IMR-90 (cell line): ENCODE results near the gene TSPAN4. TPM values are rescaled to one million over a fixed set of nuclear protein-coding genes. Genes with fewer than 3 reads are reported as not detected.

Source experiments
- ATAC-seq: fragments of 200-7000 bp; cut with Tn5 transposase; 2 replicates; pipeline ENCODE4 v1.9.1; 2020; ENCODE audit warnings: low read depth, mild to moderate bottlenecking, moderate library complexity
- BruUV-seq: library from RNA; stranded (reverse); fragments of 400-500 nt; replicated peaks from 2 replicates; lab custom pipeline; 2021; lab: Mats Ljungman, UMichigan
- CTCF ChIA-PET: fragments of 300-600 bp; formaldehyde crosslinking; extraction: SDS; loops from one replicate; lab custom pipeline; 2021; ENCODE audit warnings: antibody characterized with exemption; lab: Yijun Ruan, JAX
- POLR2A ChIA-PET: fragments of 300-600 bp; sonication (Branson Sonifier 250); formaldehyde crosslinking; loops from one replicate; lab custom pipeline; 2022; ENCODE audit warnings: antibody characterized with exemption; ENCODE audit not compliant: unreplicated experiment; lab: Charles Lee
- DNase-seq: peaks from one replicate; pipeline ENCODE4 v3.0.0; 2013
- H2AFZ ChIP-seq: replicated peaks from 2 replicates; pipeline ENCODE3; 2013; ENCODE audit warnings: low read length, mild to moderate bottlenecking; ENCODE audit not compliant: poor library complexity
- H2AK5ac ChIP-seq: 2 replicates; pipeline ENCODE4 v1.6.1; 2013; ENCODE audit warnings: low read depth, low read length, inconsistent platforms
- H2AK9ac ChIP-seq: replicated peaks from 2 replicates; pipeline ENCODE3; 2013; ENCODE audit warnings: mild to moderate bottlenecking, low read depth, low read length, moderate library complexity; ENCODE audit not compliant: poor library complexity
- H2BK120ac ChIP-seq: 2 replicates; pipeline ENCODE4 v1.6.1; 2013; ENCODE audit warnings: low read depth, low read length, inconsistent platforms
- H2BK15ac ChIP-seq: 3 replicates; pipeline ENCODE4 v1.6.1; 2013; ENCODE audit warnings: low read depth, low read length, inconsistent platforms
- H2BK20ac ChIP-seq: 2 replicates; pipeline ENCODE4 v1.6.1; 2013; ENCODE audit warnings: low read depth, mild to moderate bottlenecking, inconsistent platforms, low read length, moderate library complexity
- H2BK5ac ChIP-seq: 2 replicates; pipeline ENCODE4 v1.6.1; 2013; ENCODE audit warnings: mild to moderate bottlenecking, low read depth, low read length, inconsistent platforms; ENCODE audit not compliant: poor library complexity, severe bottlenecking
- H3K14ac ChIP-seq: replicated peaks from 2 replicates; pipeline ENCODE4 v1.6.1; 2013; ENCODE audit warnings: low read depth, low read length, inconsistent platforms
- H3K18ac ChIP-seq: 2 replicates; pipeline ENCODE4 v1.6.1; 2013; ENCODE audit warnings: low read depth, low read length, control low read depth
- H3K23ac ChIP-seq: 2 replicates; pipeline ENCODE4 v1.6.1; 2013; ENCODE audit warnings: low read depth, low read length, inconsistent platforms
- H3K27ac ChIP-seq: 2 replicates; pipeline ENCODE4 v1.5.1; 2013; ENCODE audit warnings: mild to moderate bottlenecking, control low read depth, low read length; ENCODE audit not compliant: insufficient read depth
- H3K27me3 ChIP-seq: 2 replicates; pipeline ENCODE4 v1.6.1; 2013; ENCODE audit warnings: low read length; ENCODE audit not compliant: control insufficient read depth, insufficient read depth
- H3K36me3 ChIP-seq: 2 replicates; pipeline ENCODE4 v1.6.1; 2013; ENCODE audit warnings: low read length, mixed read lengths; ENCODE audit not compliant: control insufficient read depth, insufficient read depth
- H3K4ac ChIP-seq: 2 replicates; pipeline ENCODE4 v1.6.1; 2013; ENCODE audit warnings: low read depth, low read length, inconsistent platforms
- H3K4me1 ChIP-seq: 2 replicates; pipeline ENCODE4 v1.6.1; 2013; ENCODE audit warnings: low read length, mixed read lengths; ENCODE audit not compliant: control insufficient read depth, insufficient read depth
- H3K4me2 ChIP-seq: 2 replicates; pipeline ENCODE4 v1.6.1; 2013; ENCODE audit warnings: low read depth, mild to moderate bottlenecking, control low read depth, low read length, moderate library complexity
- H3K4me3 ChIP-seq: 2 replicates; pipeline ENCODE4 v1.5.1; 2013; ENCODE audit warnings: low read depth, mild to moderate bottlenecking, control low read depth, low read length, moderate library complexity; ENCODE audit not compliant: insufficient read depth
- H3K56ac ChIP-seq: 2 replicates; pipeline ENCODE4 v1.6.1; 2013; ENCODE audit warnings: low read length, inconsistent platforms; ENCODE audit not compliant: insufficient read depth; ENCODE audit errors: extremely low read depth
- H3K79me1 ChIP-seq, 2 experiments: 2 replicates each; pipeline ENCODE4 v1.6.1; 2013; ENCODE audit warnings: low read length in 2 of 2, inconsistent platforms in 1 of 2, low read depth in 1 of 2
- H3K9ac ChIP-seq: 2 replicates; pipeline ENCODE4 v1.6.1; 2013; ENCODE audit warnings: low read depth, low read length, control low read depth
- H3K9me1 ChIP-seq: 2 replicates; pipeline ENCODE4 v1.6.1; 2013; ENCODE audit warnings: low read length, inconsistent platforms; ENCODE audit not compliant: insufficient read depth
- H3K9me3 ChIP-seq: 2 replicates; pipeline ENCODE4 v1.6.1; 2013; ENCODE audit warnings: low read length; ENCODE audit not compliant: control insufficient read depth, insufficient read depth
- H4K20me1 ChIP-seq: 2 replicates; pipeline ENCODE4 v1.6.1; 2013; ENCODE audit warnings: low read length, inconsistent platforms; ENCODE audit not compliant: insufficient read depth
- H4K5ac ChIP-seq: 2 replicates; pipeline ENCODE4 v1.6.1; 2013; ENCODE audit warnings: mild to moderate bottlenecking, low read depth, low read length, control low read depth
- H4K8ac ChIP-seq, 2 experiments: 2 replicates each; pipeline ENCODE4 v1.6.1; 2013; ENCODE audit warnings: low read depth in 2 of 2, low read length in 2 of 2, control low read depth in 1 of 2, inconsistent platforms in 1 of 2
- H4K91ac ChIP-seq: 2 replicates; pipeline ENCODE4 v1.6.1; 2013; ENCODE audit warnings: low read depth, low read length, inconsistent platforms; ENCODE audit not compliant: insufficient read depth
- BHLHE40 ChIP-seq: fragments of 150-350 bp; IDR thresholded peaks from 2 replicates; pipeline ENCODE4 v1.6.1; 2016; ENCODE audit warnings: mild to moderate bottlenecking, low read depth, low read length
- CEBPB ChIP-seq: IDR thresholded peaks from 2 replicates; pipeline ENCODE4 v1.6.1; 2012; ENCODE audit warnings: low read depth, low read length, improper control_type of control experiment
- FOS ChIP-seq: fragments of 150-350 bp; IDR thresholded peaks from 2 replicates; pipeline ENCODE4 v1.6.1; 2016; ENCODE audit warnings: low read depth, low read length
- MAFK ChIP-seq: IDR thresholded peaks from 2 replicates; pipeline ENCODE4 v1.6.1; 2012; ENCODE audit warnings: low read depth, low read length, improper control_type of control experiment
- MAZ ChIP-seq: IDR thresholded peaks from 2 replicates; pipeline ENCODE4 v1.6.1; 2012; ENCODE audit warnings: low read depth, mild to moderate bottlenecking, low read length, improper control_type of control experiment, moderate library complexity, borderline replicate concordance
- MXI1 ChIP-seq: IDR thresholded peaks from 2 replicates; pipeline ENCODE4 v1.6.1; 2012; ENCODE audit warnings: low read depth, mild to moderate bottlenecking, low read length, moderate library complexity, borderline replicate concordance
- NFE2L2 ChIP-seq: fragments of 150-350 bp; IDR thresholded peaks from 2 replicates; pipeline ENCODE4 v1.6.1; 2016; ENCODE audit warnings: low read depth, mild to moderate bottlenecking, low read length
- POLR2A ChIP-seq: IDR thresholded peaks from 2 replicates; pipeline ENCODE4 v1.6.1; 2012; ENCODE audit warnings: mild to moderate bottlenecking, low read depth, low read length
- RCOR1 ChIP-seq: IDR thresholded peaks from 2 replicates; pipeline ENCODE4 v1.6.1; 2012; ENCODE audit warnings: mild to moderate bottlenecking, low read length, improper control_type of control experiment; ENCODE audit not compliant: insufficient replicate concordance
- RFX5 ChIP-seq: IDR thresholded peaks from 2 replicates; pipeline ENCODE4 v1.8.0; 2012; ENCODE audit warnings: low read depth, mild to moderate bottlenecking, low read length, moderate library complexity
- SMC3 ChIP-seq: fragments of 150-350 bp; IDR thresholded peaks from 2 replicates; pipeline ENCODE4 v1.6.1; 2016; ENCODE audit warnings: low read depth, mild to moderate bottlenecking, antibody characterized with exemption, low read length, moderate library complexity
- WGBS, 2 experiments: methylation state at CpG; one replicate each; pipeline versions ENCODE4 v1.1.5 to v1.1.7; 2013; ENCODE audit warnings: missing lambda C conversion rate in 2 of 2; ENCODE audit not compliant: insufficient read length in 1 of 2; ENCODE audit errors: extremely low coverage in 2 of 2; 5-methylcytosine and 5-hydroxymethylcytosine counted together
- dilution Hi-C: fragments of 300-500 bp; cut with HindIII; formaldehyde crosslinking; loops from one replicate; pipeline ENCODE4 v1.14.3; 2018; ENCODE audit warnings: low sequenced_read_pairs; ENCODE audit not compliant: unreplicated experiment
- in situ Hi-C: fragments of 300-500 bp; cut with MboI; formaldehyde crosslinking; loops from 3 replicates; pipeline ENCODE4 v1.14.3; 2019; ENCODE audit warnings: low sequenced_read_pairs, inconsistent platforms, mixed read lengths
- intact Hi-C: fragments of 100-400 bp; cut with micrococcal nuclease; formaldehyde crosslinking; loops from 2 replicates; pipeline ENCODE4 v1.10.0; 2022
- polyA plus RNA-seq, 3 experiments: library from polyadenylated mRNA; depleted of rRNA; stranded (reverse); fragments of >200 nt; gene quantifications; 2 replicates each; pipeline ENCODE4 v1.2.3, GENCODE V29; 2012; ENCODE audit warnings: low replicate concordance in 1 of 3
- total RNA-seq: library from RNA; depleted of rRNA; stranded (reverse); fragments of >200 nt; gene quantifications from 2 replicates; pipeline ENCODE4 v1.2.3, GENCODE V29; 2012
- TF ChIP-seq, protein P1 (sequence below): conservative IDR thresholded peaks from 2 replicates; pipeline ENCODE4 v1.5.1; 2012; ENCODE audit warnings: mild to moderate bottlenecking, low read depth, low read length, improper control_type of control experiment
- TF ChIP-seq, protein P2 (sequence below): fragments of 150-350 bp; IDR thresholded peaks from 2 replicates; pipeline ENCODE4 v1.6.1; 2016; ENCODE audit warnings: low read depth, mild to moderate bottlenecking, low read length, moderate library complexity, borderline replicate concordance
- TF ChIP-seq, protein P3 (sequence below): fragments of 150-350 bp; IDR thresholded peaks from 2 replicates; pipeline ENCODE4 v1.6.1; 2017; ENCODE audit warnings: mild to moderate bottlenecking, antibody characterized with exemption, low read length, low read depth

The TSPAN4 gene
- total and polyA plus RNA-seq, 2 of the 4 experiments (the other 2 are of a cell fraction), result 161 to 293 TPM

DNA sequence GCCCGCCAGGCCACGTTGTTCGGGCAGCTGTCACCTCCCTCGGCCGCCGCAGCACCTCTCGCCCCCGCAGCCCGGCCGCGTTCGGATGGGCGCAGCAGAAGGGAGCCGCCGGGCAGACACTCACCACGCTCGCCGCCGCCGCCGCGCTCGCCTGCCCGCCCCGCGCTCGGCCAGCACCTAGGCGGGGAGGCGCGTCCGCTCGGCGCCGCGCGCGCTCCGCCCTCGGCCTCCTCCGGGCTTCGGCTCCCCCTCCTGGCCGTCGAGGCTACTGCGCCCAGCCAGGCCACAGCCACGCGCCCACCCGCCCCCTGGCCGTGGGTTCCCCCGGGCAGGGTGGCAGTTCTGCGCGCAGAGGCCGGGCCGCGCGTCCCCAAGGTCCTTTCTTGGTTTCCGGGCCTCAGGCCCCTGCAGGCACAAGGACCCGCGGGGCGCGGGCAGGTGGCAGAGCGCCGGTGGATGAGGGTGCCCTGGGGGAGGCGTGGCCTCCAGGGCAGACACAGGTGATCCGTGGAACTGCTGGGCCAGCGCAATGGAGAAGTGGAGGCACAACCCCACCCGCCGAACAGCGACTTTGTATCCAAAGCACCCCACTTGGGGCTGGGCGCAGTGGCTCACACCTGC, 44.4 kb upstream of the TSPAN4 start, which contains the start of gene SLC25A22:
SLC25A22 (minus strand) TSS at position 189 of the 621 bp plus-strand sequence. CDS start 3,275 bp downstream, outside the sequence.
- Histone ChIP-seq H2BK120ac (0 out of 2 replicates have a peak within 1 kb of the TSS, but pooled peaks have one; percentile 20), H2AK9ac (peak within 1 kb of the TSS; percentile 95), H4K5ac (peak within 1 kb of the TSS; percentile 1; the same call in 1 of the 2 replicates), H3K4me3 (peak within 1 kb of the TSS; percentile 61), H3K23ac (peak within 1 kb of the TSS; percentile 63; the same call in 1 of the 2 replicates), H3K56ac (peak within 1 kb of the TSS; percentile 38), H2AFZ (peak within 1 kb of the TSS; percentile 93), H3K9me3 (no peaks in the 10 kb centered on the region), H4K20me1 (peaks cover 18% of the 10 kb centered on the region), H4K91ac (peak within 1 kb of the TSS; percentile 87), H2BK5ac (peak within 1 kb of the TSS; percentile 70), H3K79me1 (peaks cover 0 to 31% of the 10 kb centered on the region in 2 experiments; a peak in 3 of 4 replicates), H2BK20ac (no peak within 1 kb of the TSS), H3K18ac (no peak within 1 kb of the TSS), H3K27me3 (no peaks in the 10 kb centered on the region), H3K9ac (peak within 1 kb of the TSS; percentile 84), H3K14ac (peak within 1 kb of the TSS; percentile 87; the same call in 1 of the 2 replicates), H3K36me3 (peaks cover 40% of the 10 kb centered on the region), H2AK5ac (peak within 1 kb of the TSS; percentile 90; the same call in 1 of the 2 replicates), H3K4me1 (peaks cover 11% of the 10 kb centered on the region), H3K27ac (peak within 1 kb of the TSS; percentile 89), H4K8ac (peak within 1 kb of the TSS; percentile 35 to 71; a peak in 2 of 4 replicates), H3K4me2 (peak within 1 kb of the TSS; percentile 96), H3K9me1 (peaks cover 6% of the 10 kb centered on the region; the same call in 1 of the 2 replicates), H2BK15ac (peak within 1 kb of the TSS; percentile 43; the same call in 1 of the 3 replicates), H3K4ac (peak within 1 kb of the TSS; percentile 85)
- intact Hi-C loops (no loop called here), dilution Hi-C loops (no loop called here), in situ Hi-C loops (no loop called here)
- peak; percentile 71 for DNase-seq
- ChIA-PET CTCF (interaction anchor here (0.6 kb wide), 1 partner anchor 37 kb away, joined by 3 read pairs; no protein-coding TSS in a partner anchor), POLR2A (no interaction called here)
- peak; percentile 73 for ATAC-seq
- BruUV-seq, result no TSS peak
- WGBS, 2 experiments, result 0% methylated on average over 41 of the region's 69 CpGs; no CpG with 5 or more reads in 1 of the 2 experiments
- peak; percentile 75 for TF ChIP-seq MXI1
- no peak for TF ChIP-seq MAFK
- no peak for TF ChIP-seq FOS
- TF ChIP-seq, protein P1, sequence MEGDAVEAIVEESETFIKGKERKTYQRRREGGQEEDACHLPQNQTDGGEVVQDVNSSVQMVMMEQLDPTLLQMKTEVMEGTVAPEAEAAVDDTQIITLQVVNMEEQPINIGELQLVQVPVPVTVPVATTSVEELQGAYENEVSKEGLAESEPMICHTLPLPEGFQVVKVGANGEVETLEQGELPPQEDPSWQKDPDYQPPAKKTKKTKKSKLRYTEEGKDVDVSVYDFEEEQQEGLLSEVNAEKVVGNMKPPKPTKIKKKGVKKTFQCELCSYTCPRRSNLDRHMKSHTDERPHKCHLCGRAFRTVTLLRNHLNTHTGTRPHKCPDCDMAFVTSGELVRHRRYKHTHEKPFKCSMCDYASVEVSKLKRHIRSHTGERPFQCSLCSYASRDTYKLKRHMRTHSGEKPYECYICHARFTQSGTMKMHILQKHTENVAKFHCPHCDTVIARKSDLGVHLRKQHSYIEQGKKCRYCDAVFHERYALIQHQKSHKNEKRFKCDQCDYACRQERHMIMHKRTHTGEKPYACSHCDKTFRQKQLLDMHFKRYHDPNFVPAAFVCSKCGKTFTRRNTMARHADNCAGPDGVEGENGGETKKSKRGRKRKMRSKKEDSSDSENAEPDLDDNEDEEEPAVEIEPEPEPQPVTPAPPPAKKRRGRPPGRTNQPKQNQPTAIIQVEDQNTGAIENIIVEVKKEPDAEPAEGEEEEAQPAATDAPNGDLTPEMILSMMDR, result peak; percentile 85
- TF ChIP-seq, protein P2, sequence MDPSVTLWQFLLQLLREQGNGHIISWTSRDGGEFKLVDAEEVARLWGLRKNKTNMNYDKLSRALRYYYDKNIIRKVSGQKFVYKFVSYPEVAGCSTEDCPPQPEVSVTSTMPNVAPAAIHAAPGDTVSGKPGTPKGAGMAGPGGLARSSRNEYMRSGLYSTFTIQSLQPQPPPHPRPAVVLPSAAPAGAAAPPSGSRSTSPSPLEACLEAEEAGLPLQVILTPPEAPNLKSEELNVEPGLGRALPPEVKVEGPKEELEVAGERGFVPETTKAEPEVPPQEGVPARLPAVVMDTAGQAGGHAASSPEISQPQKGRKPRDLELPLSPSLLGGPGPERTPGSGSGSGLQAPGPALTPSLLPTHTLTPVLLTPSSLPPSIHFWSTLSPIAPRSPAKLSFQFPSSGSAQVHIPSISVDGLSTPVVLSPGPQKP, result no peak
- TF ChIP-seq, protein P3, sequence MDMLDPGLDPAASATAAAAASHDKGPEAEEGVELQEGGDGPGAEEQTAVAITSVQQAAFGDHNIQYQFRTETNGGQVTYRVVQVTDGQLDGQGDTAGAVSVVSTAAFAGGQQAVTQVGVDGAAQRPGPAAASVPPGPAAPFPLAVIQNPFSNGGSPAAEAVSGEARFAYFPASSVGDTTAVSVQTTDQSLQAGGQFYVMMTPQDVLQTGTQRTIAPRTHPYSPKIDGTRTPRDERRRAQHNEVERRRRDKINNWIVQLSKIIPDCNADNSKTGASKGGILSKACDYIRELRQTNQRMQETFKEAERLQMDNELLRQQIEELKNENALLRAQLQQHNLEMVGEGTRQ, result 0 out of 2 replicates have a peak, but pooled peaks have one; percentile 4
- no peak for TF ChIP-seq CEBPB
- peak; percentile 35 for TF ChIP-seq SMC3
- TF ChIP-seq RCOR1, result no peak
- peak; percentile 27; the same call in 1 of the 2 replicates for TF ChIP-seq BHLHE40
- TF ChIP-seq RFX5, result no peak
- TF ChIP-seq MAZ, result peak; percentile 86
- no peak for TF ChIP-seq POLR2A
- no peak for TF ChIP-seq NFE2L2
